Upper lobe of left lung (tissue), 6 donors: Measurements from ENCODE around the gene NSUN7. TPM values are rescaled to one million over a fixed set of nuclear protein-coding genes. Genes with fewer than 3 reads are reported as not detected.

Experiments used
- ATAC-seq, 2 donors: fragments of 200-7000 bp; cut with Tn5 transposase; one replicate each; pipeline ENCODE4 v1.9.1; 2022; ENCODE audit warnings: mild to moderate bottlenecking in 2 of 2, moderate library complexity in 2 of 2; ENCODE audit not compliant: low FRiP score in 2 of 2
- DNase-seq, 2 donors: peaks; one replicate each; pipeline ENCODE4 v3.0.0-alpha.2; 2019 to 2020
- H3K27ac ChIP-seq, 4 donors: fragments of 200-600 bp; sonication (generic); one replicate each; pipeline ENCODE4 v1.5.1; 2016 to 2019
- H3K27me3 ChIP-seq, 4 donors: fragments of 200-600 bp; sonication (generic); one replicate each; pipeline ENCODE4 v1.5.1; 2017 to 2019
- H3K36me3 ChIP-seq, 4 donors: fragments of 200-600 bp; sonication (generic); one replicate each; pipeline ENCODE4 v1.5.1; 2016 to 2019
- H3K4me1 ChIP-seq, 4 donors: fragments of 200-600 bp; sonication (generic); one replicate each; pipeline ENCODE4 v1.5.1; 2018 to 2019
- H3K4me3 ChIP-seq, 4 donors: fragments of 200-600 bp; sonication (generic); one replicate each; pipeline ENCODE4 v1.5.1; 2017 to 2019; ENCODE audit warnings: mild to moderate bottlenecking in 2 of 4, moderate library complexity in 1 of 4
- H3K9me3 ChIP-seq, 4 donors: fragments of 200-600 bp; sonication (generic); one replicate each; pipeline ENCODE4 v1.5.1; 2018 to 2019
- CTCF ChIP-seq, 6 experiments: fragments of 450-650 bp in 4 of 6; fragments of 200-600 bp in 2 of 6; sonication (generic) in 2 of 6; IDR thresholded peaks; one replicate each; pipeline ENCODE4 v1.5.1; 2016 to 2019; ENCODE audit warnings: antibody characterized with exemption in 6 of 6
- EP300 ChIP-seq, 4 donors: sonication (generic); formaldehyde crosslinking; IDR thresholded peaks; one replicate each; pipeline ENCODE4 v1.5.1; 2017; ENCODE audit warnings: antibody characterized with exemption in 4 of 4, control low read depth in 2 of 4
- POLR2A ChIP-seq, 4 donors: fragments of 450-650 bp; IDR thresholded peaks; one replicate each; pipeline ENCODE4 v1.5.1; 2016 to 2017; ENCODE audit warnings: antibody characterized with exemption in 4 of 4, mild to moderate bottlenecking in 2 of 4
- POLR2AphosphoS5 ChIP-seq, 2 donors: sonication (generic); formaldehyde crosslinking; IDR thresholded peaks; one replicate each; pipeline ENCODE4 v1.5.1; 2017; ENCODE audit warnings: antibody characterized with exemption in 2 of 2
- WGBS, 2 donors: methylation state at CpG; one replicate each; pipeline ENCODE4 v1.1.5; 2017 to 2018; 5-methylcytosine and 5-hydroxymethylcytosine counted together
- total RNA-seq, 6 donors: library from RNA; depleted of rRNA in 4 of 6; stranded (reverse); fragments of >200 nt in 4 of 6; gene quantifications; one replicate each; pipeline versions ENCODE4 v1.1.0 to v1.2.1, GENCODE V29; 2016 to 2021
- donor health status: DM: no; HTN: no; CAD: no; lungs with moderate emphysema.
- donor health status: DM: no; HTN: yes; CAD: no; lungs with severe emphysema.

Gene NSUN7
- total RNA-seq, 6 donors from 2014 or later: 5.9 to 47.1 (median 12.3) TPM

- TF ChIP-seq POLR2AphosphoS5 (IDR thresholded peaks at IDR 0.05): no peak
- TF ChIP-seq EP300 (IDR thresholded peaks at IDR 0.05): no peak
- no peak for TF ChIP-seq CTCF (IDR thresholded peaks at IDR 0.05)
- TF ChIP-seq POLR2A (IDR thresholded peaks at IDR 0.05): no peak
- WGBS, 2 donors: 69 to 73% methylated on average over 13 of the region's 13 CpGs
- H3K27ac ChIP-seq: no peak overlapping the region
- H3K36me3 ChIP-seq: no peaks in the 10 kb centered on the region
- DNase-seq (no peak), ATAC-seq (no peak)
- no peaks in the 10 kb centered on the region for H3K27me3 ChIP-seq
- H3K9me3 ChIP-seq: no peaks in the 10 kb centered on the region
- H3K4me3 ChIP-seq: no peak overlapping the region
- H3K4me1 ChIP-seq: peaks cover 0 to 17% (median 6%) of the 10 kb centered on the region in 4 donors
These were observed 92.6 kb downstream of the NSUN7 start for GRCh38 chr4:40842318-40842717.

- Histone ChIP-seq H3K4me1 (peaks cover 0 to 17% (median 6%) of the 10 kb centered on the region in 4 donors), H3K9me3 (no peaks in the 10 kb centered on the region), H3K36me3 (no peaks in the 10 kb centered on the region), H3K4me3 (no peak overlapping the region), H3K27ac (no peak overlapping the region), H3K27me3 (no peaks in the 10 kb centered on the region)
- 52 to 60% methylated on average over 14 of the region's 14 CpGs for whole genome bisulfite sequencing, 2 donors
- peak in 1 of 2 donors; percentile 35 for ATAC-seq
- DNase-seq: no peak
- TF ChIP-seq POLR2AphosphoS5 (IDR thresholded peaks at IDR 0.05) (no peak), EP300 (IDR thresholded peaks at IDR 0.05) (no peak), POLR2A (IDR thresholded peaks at IDR 0.05) (no peak), CTCF (IDR thresholded peaks at IDR 0.05) (no peak)
These were observed 93.1 kb downstream of the NSUN7 start for GRCh38 chr4:40842725-40843423.

- Histone ChIP-seq H3K27me3 (no peaks in the 10 kb centered on the region), H3K4me1 (peaks cover 0 to 17% (median 6%) of the 10 kb centered on the region in 4 donors), H3K27ac (no peak overlapping the region), H3K4me3 (no peak overlapping the region), H3K9me3 (no peaks in the 10 kb centered on the region), H3K36me3 (no peaks in the 10 kb centered on the region)
- WGBS, 2 donors: 84 to 90% methylated on average over 1 of the region's 1 CpG
- DNase-seq (no peak), ATAC-seq (peak; percentile 30 to 56)
- TF ChIP-seq POLR2A (IDR thresholded peaks at IDR 0.05) (no peak), CTCF (IDR thresholded peaks at IDR 0.05) (peak in 1 of 6 experiments; percentile 12)
These were observed 93.9 kb downstream of the NSUN7 start for GRCh38 chr4:40843696-40844095.

- Histone ChIP-seq H3K27ac (no peak overlapping the region), H3K36me3 (no peaks in the 10 kb centered on the region), H3K4me3 (no peak overlapping the region), H3K9me3 (no peaks in the 10 kb centered on the region), H3K4me1 (peaks cover 0 to 17% (median 6%) of the 10 kb centered on the region in 4 donors), H3K27me3 (no peaks in the 10 kb centered on the region)
- DNase-seq (no peak), ATAC-seq (no peak)
- WGBS, 2 donors: 87 to 93% methylated on average over 6 of the region's 6 CpGs
- TF ChIP-seq POLR2A (IDR thresholded peaks at IDR 0.05) (no peak), EP300 (IDR thresholded peaks at IDR 0.05) (no peak)
These were observed 94.5 kb downstream of the NSUN7 start for GRCh38 chr4:40844261-40844660.

GRCh38 chr4:40845154-40845835, 95.5 kb downstream of the NSUN7 start:
- DNase-seq: no peak

More at GRCh38 chr4:40845154-40845835, 95.5 kb downstream of the NSUN7 start:
- 87 to 96% methylated on average over 10 of the region's 10 CpGs for WGBS, 2 donors
- Histone ChIP-seq H3K9me3 (no peaks in the 10 kb centered on the region), H3K4me1 (peaks cover 0 to 17% (median 6%) of the 10 kb centered on the region in 4 donors), H3K27me3 (no peaks in the 10 kb centered on the region), H3K4me3 (no peak overlapping the region), H3K36me3 (no peaks in the 10 kb centered on the region), H3K27ac (no peak overlapping the region)
- no peak for ATAC-seq
- TF ChIP-seq CTCF (IDR thresholded peaks at IDR 0.05) (no peak), POLR2AphosphoS5 (IDR thresholded peaks at IDR 0.05) (no peak), EP300 (IDR thresholded peaks at IDR 0.05) (no peak), POLR2A (IDR thresholded peaks at IDR 0.05) (no peak)
